Activated B cell treated with CpG ODN at 0.5 μM for 24 hours (primary cell): Measurements from ENCODE around the gene CEL. TPM values are rescaled to one million over a fixed set of nuclear protein-coding genes. Genes with fewer than 3 reads are reported as not detected.

ENCODE experiments used
- ATAC-seq: fragments of 200-7000 bp; cut with Tn5 transposase; one replicate; pipeline ENCODE4 v1.10.0; 2021; ENCODE audit warnings: low read depth, mild to moderate bottlenecking, moderate library complexity
- CTCF ChIA-PET: fragments of 350-600 bp; sonication (Branson Sonifier 250); formaldehyde crosslinking; loops from one replicate; lab custom pipeline; 2021; ENCODE audit warnings: antibody characterized with exemption; lab: Charles Lee
- POLR2A ChIA-PET: fragments of 350-600 bp; sonication (Branson Sonifier 250); formaldehyde crosslinking; loops from one replicate; lab custom pipeline; 2021; ENCODE audit warnings: antibody characterized with exemption; lab: Charles Lee
- DNase-seq: peaks from one replicate; pipeline ENCODE4 v3.0.0; 2022
- H3K27ac Mint-ChIP-seq: one replicate; pipeline ENCODE4 v1.8.0; 2020; ENCODE audit warnings: mixed read lengths
- H3K27me3 Mint-ChIP-seq: one replicate; pipeline ENCODE4 v1.8.0; 2021; ENCODE audit warnings: mixed read lengths
- H3K36me3 Mint-ChIP-seq: one replicate; pipeline ENCODE4 v1.8.0; 2021; ENCODE audit warnings: low read depth, mixed read lengths
- H3K4me1 Mint-ChIP-seq: one replicate; pipeline ENCODE4 v1.8.0; 2021; ENCODE audit warnings: mixed read lengths
- H3K4me3 Mint-ChIP-seq: one replicate; pipeline ENCODE4 v1.8.0; 2020; ENCODE audit warnings: mild to moderate bottlenecking, mixed read lengths
- H3K9me3 Mint-ChIP-seq: one replicate; pipeline ENCODE4 v1.8.0; 2020; ENCODE audit warnings: mixed read lengths
- CTCF ChIP-seq: fragments of 200-600 bp; IDR thresholded peaks from one replicate; pipeline ENCODE4 v1.8.0; 2022; ENCODE audit warnings: antibody characterized with exemption, mild to moderate bottlenecking
- intact Hi-C: fragments of 100-400 bp; cut with micrococcal nuclease; formaldehyde crosslinking; loops from one replicate; pipeline ENCODE4 v1.15.1; 2024
- total RNA-seq: library from RNA; stranded (reverse); gene quantifications from 2 replicates; pipeline ENCODE4 v1.2.3, GENCODE V29; 2022

The CEL gene
- total RNA-seq, 1 donor from 2014 or later = 0.49 TPM

GRCh38 chr9:133117271-133118178 lies 55.7 kb downstream of the CEL start:
- POLR2A ChIA-PET = interaction anchor here (0.7 to 8.7 kb wide), 2 partner anchors 29 to 52 kb away, joined by 3 to 89 read pairs; no protein-coding TSS in a partner anchor
- no peak for DNase-seq

GRCh38 chr9:133118179-133118520 lies 56.4 kb downstream of the CEL start:
- no peak overlapping the region for H3K27ac Mint-ChIP-seq
- no peaks in the 10 kb centered on the region for H3K9me3 Mint-ChIP-seq
- H3K4me1 Mint-ChIP-seq = peaks cover 72% of the 10 kb centered on the region
- no peaks in the 10 kb centered on the region for H3K27me3 Mint-ChIP-seq
- CTCF ChIA-PET = interaction anchor here (1.2 to 22.0 kb wide), 2 partner anchors 14 to 28 kb away, joined by 3 to 369 read pairs; no protein-coding TSS in a partner anchor
- ATAC-seq (no peak), DNase-seq (no peak)
- no peak for TF ChIP-seq CTCF
- no peak overlapping the region for H3K4me3 Mint-ChIP-seq
- H3K36me3 Mint-ChIP-seq = peaks cover 3% of the 10 kb centered on the region
- intact Hi-C loops = no loop called here
- POLR2A ChIA-PET = interaction anchor here (1.4 to 8.7 kb wide), 2 partner anchors 28 to 87 kb away, joined by 6 to 89 read pairs; partner anchors contain the start of gene GTF3C5

More at GRCh38 chr9:133117271-133118178, 55.7 kb downstream of the CEL start:
- peaks cover 3% of the 10 kb centered on the region for H3K36me3 Mint-ChIP-seq
- ATAC-seq = no peak
- no peak overlapping the region for H3K4me3 Mint-ChIP-seq
- peak overlapping the region; percentile 24 for H3K27ac Mint-ChIP-seq
- peaks cover 77% of the 10 kb centered on the region for H3K4me1 Mint-ChIP-seq
- no peak for TF ChIP-seq CTCF
- H3K9me3 Mint-ChIP-seq = no peaks in the 10 kb centered on the region
- intact Hi-C loops = no loop called here
- CTCF ChIA-PET = interaction anchor here (22.0 kb wide), 1 partner anchor 29 kb away, joined by 369 read pairs; no protein-coding TSS in a partner anchor
- no peaks in the 10 kb centered on the region for H3K27me3 Mint-ChIP-seq

GRCh38 chr9:133118568-133118967 lies 56.8 kb downstream of the CEL start:
- POLR2A ChIA-PET = interaction anchor here (1.4 to 8.7 kb wide), 2 partner anchors 27 to 88 kb away, joined by 6 to 89 read pairs; partner anchors contain the start of gene GTF3C5
- Mint-ChIP-seq H3K27ac (peak overlapping the region; percentile 41), H3K9me3 (no peaks in the 10 kb centered on the region)

GRCh38 chr9:133119103-133119845 lies 57.5 kb downstream of the CEL start:
- CTCF ChIA-PET = interaction anchor here (1.2 to 22.0 kb wide), 2 partner anchors 15 to 27 kb away, joined by 3 to 369 read pairs; no protein-coding TSS in a partner anchor
- intact Hi-C loops = no loop called here
- H3K9me3 Mint-ChIP-seq = no peaks in the 10 kb centered on the region
- H3K27ac Mint-ChIP-seq = peak overlapping the region; percentile 41
- no peak for TF ChIP-seq CTCF
- H3K36me3 Mint-ChIP-seq = peaks cover 3% of the 10 kb centered on the region
- no peak for ATAC-seq
- POLR2A ChIA-PET = interaction anchor here (0.6 to 8.7 kb wide), 4 partner anchors 14 to 174 kb away, joined by 3 to 89 read pairs (median 5); partner anchors contain the start of gene GTF3C5
- peaks cover 67% of the 10 kb centered on the region for H3K4me1 Mint-ChIP-seq
- no peaks in the 10 kb centered on the region for H3K27me3 Mint-ChIP-seq
- DNase-seq = no peak
- peak overlapping the region; percentile 55 for H3K4me3 Mint-ChIP-seq

More at GRCh38 chr9:133118568-133118967, 56.8 kb downstream of the CEL start:
- Mint-ChIP-seq H3K4me1 (peaks cover 69% of the 10 kb centered on the region), H3K36me3 (peaks cover 3% of the 10 kb centered on the region), H3K4me3 (peak overlapping the region; percentile 55), H3K27me3 (no peaks in the 10 kb centered on the region)
- DNase-seq (no peak), ATAC-seq (no peak)
- CTCF ChIA-PET = interaction anchor here (1.2 to 22.0 kb wide), 2 partner anchors 15 to 28 kb away, joined by 3 to 369 read pairs; no protein-coding TSS in a partner anchor
- no peak for TF ChIP-seq CTCF
- intact Hi-C loops = no loop called here
